ENCODE results near the gene ATXN1. TPM values are rescaled to one million over a fixed set of nuclear protein-coding genes. Genes with fewer than 3 reads are reported as not detected.
"Not testable (repeated sequence)": the region's sequence is repeated elsewhere in the genome, so short reads cannot be mapped to it uniquely, and the experiment has no call there.

The ATXN1 gene
- total and polyA plus RNA-seq, 2 experiments from 2014 or later: 14.2 to 20.1 TPM

GRCh38 chr6:16633961-16634360 is 127.3 kb downstream of the ATXN1 start:
- no peak overlapping the region for H3K4me2 ChIP-seq (ENCODE audit: unreplicated experiment)
- peaks cover 18% of the 10 kb centered on the region for H3K4me1 ChIP-seq (ENCODE audit: insufficient read depth)
- H3K4me3 ChIP-seq: no peak overlapping the region
- no peak overlapping the region for H2AFZ ChIP-seq
- H3K9ac ChIP-seq: no peak overlapping the region
- H3K79me2 ChIP-seq (ENCODE audit: insufficient read depth): peaks cover 39% of the 10 kb centered on the region
- no peak for DNase-seq
- no peaks in the 10 kb centered on the region for H3K27me3 ChIP-seq (replicated peaks; ENCODE audit: insufficient read depth)
- H3K36me3 ChIP-seq (ENCODE audit: low read depth): no peaks in the 10 kb centered on the region
- in situ Hi-C loops (cut with MboI): no loop called here
- H4K20me1 ChIP-seq (ENCODE audit: insufficient read depth): no peaks in the 10 kb centered on the region; the same call in 1 of the 2 replicates
- peaks cover 18% of the 10 kb centered on the region; the same call in 1 of the 2 replicates for H3F3A ChIP-seq (ENCODE audit: insufficient read depth)
- WGBS, 2 experiments (ENCODE audit: low coverage in 1 of 2, low lambda C conversion rate in 2 of 2, missing lambda C conversion rate in 2 of 2): 97 to 100% methylated on average over 1 of the region's 1 CpG
- H3K27ac ChIP-seq: no peak overlapping the region
- H3K9me2 ChIP-seq (ENCODE audit: insufficient read depth): no peaks in the 10 kb centered on the region
- TF ChIP-seq EZH2 (IDR thresholded peaks at IDR 0.05; ENCODE audit: insufficient read depth, poor library complexity, severe bottlenecking) (no peak), EZH2phosphoT487 (IDR thresholded peaks at IDR 0.05; ENCODE audit: insufficient read depth, low read depth) (no peak)
- no peaks in the 10 kb centered on the region for H3K9me3 ChIP-seq (ENCODE audit: low read depth)

GRCh38 chr6:16633465-16633864 is 127.8 kb downstream of the ATXN1 start:
- H2AFZ ChIP-seq: no peak overlapping the region
- H3K4me1 ChIP-seq (ENCODE audit: insufficient read depth): peaks cover 18% of the 10 kb centered on the region
- H3K36me3 ChIP-seq (ENCODE audit: low read depth): no peaks in the 10 kb centered on the region
- H3K4me2 ChIP-seq (ENCODE audit: unreplicated experiment): no peak overlapping the region
- H3K9me3 ChIP-seq (ENCODE audit: low read depth): no peaks in the 10 kb centered on the region
- H3K4me3 ChIP-seq: no peak overlapping the region
- peaks cover 39% of the 10 kb centered on the region for H3K79me2 ChIP-seq (ENCODE audit: insufficient read depth)
- H3F3A ChIP-seq (ENCODE audit: insufficient read depth): peaks cover 13% of the 10 kb centered on the region; the same call in 1 of the 2 replicates
- no peak overlapping the region for H3K27ac ChIP-seq
- H3K9ac ChIP-seq: no peak overlapping the region
- DNase-seq: no peak
- no peaks in the 10 kb centered on the region for H3K9me2 ChIP-seq (ENCODE audit: insufficient read depth)
- in situ Hi-C loops (cut with MboI): no loop called here
- H3K27me3 ChIP-seq (replicated peaks; ENCODE audit: insufficient read depth): no peaks in the 10 kb centered on the region
- no peaks in the 10 kb centered on the region; the same call in none of the 2 replicates for H4K20me1 ChIP-seq (ENCODE audit: insufficient read depth)
- WGBS, 2 experiments (ENCODE audit: low coverage in 1 of 2, low lambda C conversion rate in 2 of 2, missing lambda C conversion rate in 2 of 2): 98% methylated on average over 5 of the region's 5 CpGs
- TF ChIP-seq EZH2phosphoT487 (IDR thresholded peaks at IDR 0.05; ENCODE audit: insufficient read depth, low read depth) (no peak), EZH2 (IDR thresholded peaks at IDR 0.05; ENCODE audit: insufficient read depth, poor library complexity, severe bottlenecking) (no peak)

- Histone ChIP-seq H3K9me2 (ENCODE audit: insufficient read depth) (no peaks in the 10 kb centered on the region), H3F3A (ENCODE audit: insufficient read depth) (peaks cover 7% of the 10 kb centered on the region; the same call in 1 of the 2 replicates), H3K9ac (no peak overlapping the region), H3K4me3 (no peak overlapping the region), H2AFZ (no peak overlapping the region), H3K27me3 (replicated peaks; ENCODE audit: insufficient read depth) (no peaks in the 10 kb centered on the region), H4K20me1 (ENCODE audit: insufficient read depth) (no peaks in the 10 kb centered on the region; the same call in none of the 2 replicates), H3K27ac (no peak overlapping the region), H3K36me3 (ENCODE audit: low read depth) (no peaks in the 10 kb centered on the region), H3K79me2 (ENCODE audit: insufficient read depth) (peaks cover 29% of the 10 kb centered on the region), H3K4me1 (ENCODE audit: insufficient read depth) (peaks cover 13% of the 10 kb centered on the region), H3K9me3 (ENCODE audit: low read depth) (no peaks in the 10 kb centered on the region), H3K4me2 (ENCODE audit: unreplicated experiment) (no peak overlapping the region)
- 76 to 79% methylated on average over 4 of the region's 4 CpGs for WGBS, 2 experiments (ENCODE audit: low coverage in 1 of 2, low lambda C conversion rate in 2 of 2, missing lambda C conversion rate in 2 of 2)
- TF ChIP-seq EZH2 (IDR thresholded peaks at IDR 0.05; ENCODE audit: insufficient read depth, poor library complexity, severe bottlenecking) (no peak), EZH2phosphoT487 (IDR thresholded peaks at IDR 0.05; ENCODE audit: insufficient read depth, low read depth) (no peak)
- DNase-seq: no peak
- in situ Hi-C loops (cut with MboI): no loop called here
These were observed 129.2 kb downstream of the ATXN1 start for GRCh38 chr6:16632101-16632500.

GRCh38 chr6:16630026-16630643 is 131.1 kb downstream of the ATXN1 start:
- no peak for TF ChIP-seq EZH2phosphoT487 (IDR thresholded peaks at IDR 0.05; ENCODE audit: insufficient read depth, low read depth)
- no peak for TF ChIP-seq EZH2 (IDR thresholded peaks at IDR 0.05; ENCODE audit: insufficient read depth, poor library complexity, severe bottlenecking)
- 82 to 86% methylated on average over 4 of the region's 4 CpGs for WGBS, 2 experiments (ENCODE audit: low coverage in 1 of 2, low lambda C conversion rate in 2 of 2, missing lambda C conversion rate in 2 of 2)
- in situ Hi-C loops (cut with MboI): no loop called here

GRCh38 chr6:16628580-16628979 is 132.7 kb downstream of the ATXN1 start:
- H3K9me2 ChIP-seq (ENCODE audit: insufficient read depth); H3K27me3 ChIP-seq (replicated peaks; ENCODE audit: insufficient read depth); H3K9ac ChIP-seq; H2AFZ ChIP-seq; DNase-seq; H3K36me3 ChIP-seq (ENCODE audit: low read depth); in situ Hi-C loops (cut with MboI); H3K4me1 ChIP-seq (ENCODE audit: insufficient read depth); H3K4me2 ChIP-seq (ENCODE audit: unreplicated experiment); H3K9me3 ChIP-seq (ENCODE audit: low read depth); H4K20me1 ChIP-seq (ENCODE audit: insufficient read depth); H3K27ac ChIP-seq; H3K4me3 ChIP-seq: not testable (repeated sequence)
- 96 to 100% methylated on average over 1 of the region's 1 CpG for WGBS, 2 experiments (ENCODE audit: low coverage in 1 of 2, low lambda C conversion rate in 2 of 2, missing lambda C conversion rate in 2 of 2)
- peaks cover 27% of the 10 kb centered on the region for H3K79me2 ChIP-seq (ENCODE audit: insufficient read depth)
- H3F3A ChIP-seq (ENCODE audit: insufficient read depth): peaks cover 16% of the 10 kb centered on the region; the same call in 1 of the 2 replicates

More at GRCh38 chr6:16630026-16630643, 131.1 kb downstream of the ATXN1 start:
- no peak overlapping the region for H3K4me2 ChIP-seq (ENCODE audit: unreplicated experiment)
- H3K9me3 ChIP-seq (ENCODE audit: low read depth): no peaks in the 10 kb centered on the region
- no peaks in the 10 kb centered on the region for H3K9me2 ChIP-seq (ENCODE audit: insufficient read depth)
- H2AFZ ChIP-seq: no peak overlapping the region
- H3K79me2 ChIP-seq (ENCODE audit: insufficient read depth): peaks cover 34% of the 10 kb centered on the region
- no peak overlapping the region for H3K27ac ChIP-seq
- H3K4me3 ChIP-seq: no peak overlapping the region
- H3K27me3 ChIP-seq (replicated peaks; ENCODE audit: insufficient read depth): no peaks in the 10 kb centered on the region
- H3F3A ChIP-seq (ENCODE audit: insufficient read depth): peaks cover 8% of the 10 kb centered on the region; the same call in 1 of the 2 replicates
- H3K9ac ChIP-seq: no peak overlapping the region
- no peaks in the 10 kb centered on the region for H3K36me3 ChIP-seq (ENCODE audit: low read depth)
- H4K20me1 ChIP-seq (ENCODE audit: insufficient read depth): no peaks in the 10 kb centered on the region; the same call in none of the 2 replicates
- no peak for DNase-seq
- no peaks in the 10 kb centered on the region for H3K4me1 ChIP-seq (ENCODE audit: insufficient read depth)

Measured in GM23248 (cell line).